ENCODE results near the gene NME7.

Gene NME7

GRCh38 chr1:169138866-169139670 lies 228.5 kb downstream of the NME7 start:
- FAIRE-seq = peak; percentile 48

DNA sequence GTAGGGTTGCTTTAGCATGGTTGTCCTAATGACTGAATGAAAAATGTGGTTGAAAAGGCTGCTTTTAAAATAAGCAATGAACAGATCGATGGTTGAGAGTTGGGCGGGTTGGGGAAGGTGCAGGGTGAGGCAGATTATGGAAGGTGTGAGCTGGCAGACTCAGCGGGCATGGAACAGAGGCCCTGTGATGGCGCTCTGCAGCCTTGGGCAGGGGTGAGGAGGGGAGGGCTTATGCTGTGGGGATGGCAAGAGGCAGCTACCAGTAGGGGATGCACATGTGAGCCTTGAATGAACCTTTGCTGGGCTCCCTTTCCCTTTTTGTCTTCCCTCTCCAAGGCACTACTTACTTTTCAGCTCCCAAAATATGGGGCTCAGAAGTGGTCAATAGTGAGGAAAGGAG lies 230.2 kb downstream of the NME7 start:
- FAIRE-seq (no peak), DNase-seq (ENCODE audit: insufficient read length, low spot score) (no peak)
- TF ChIP-seq POLR2A (IDR thresholded peaks at IDR 0.05; ENCODE audit: low read depth, low read length) = no peak
- TF ChIP-seq PAX5 (IDR thresholded peaks at IDR 0.05; ENCODE audit: insufficient read depth, low read length, severe bottlenecking) = no peak
- no peak for TF ChIP-seq SPI1 (IDR thresholded peaks at IDR 0.05; ENCODE audit: low read depth, low read length)
- no peak for TF ChIP-seq POLR2AphosphoS5 (IDR thresholded peaks at IDR 0.05; ENCODE audit: low read depth, low read length)

More at GRCh38 chr1:169138866-169139670, 228.5 kb downstream of the NME7 start:
- TF ChIP-seq POU2F2 (IDR thresholded peaks at IDR 0.05; ENCODE audit: low read depth, low read length) (no peak), TAF1 (IDR thresholded peaks at IDR 0.05; ENCODE audit: low read depth, low read length) (no peak), POLR2A (IDR thresholded peaks at IDR 0.05; ENCODE audit: low read depth, low read length) (no peak), SPI1 (IDR thresholded peaks at IDR 0.05; ENCODE audit: low read depth, low read length) (peak; percentile 3; the same call in 1 of the 2 replicates), PAX5 (IDR thresholded peaks at IDR 0.05; ENCODE audit: insufficient read depth, low read length, severe bottlenecking) (no peak)
- peak; percentile 33 for DNase-seq (ENCODE audit: insufficient read length, low spot score)

DNA sequence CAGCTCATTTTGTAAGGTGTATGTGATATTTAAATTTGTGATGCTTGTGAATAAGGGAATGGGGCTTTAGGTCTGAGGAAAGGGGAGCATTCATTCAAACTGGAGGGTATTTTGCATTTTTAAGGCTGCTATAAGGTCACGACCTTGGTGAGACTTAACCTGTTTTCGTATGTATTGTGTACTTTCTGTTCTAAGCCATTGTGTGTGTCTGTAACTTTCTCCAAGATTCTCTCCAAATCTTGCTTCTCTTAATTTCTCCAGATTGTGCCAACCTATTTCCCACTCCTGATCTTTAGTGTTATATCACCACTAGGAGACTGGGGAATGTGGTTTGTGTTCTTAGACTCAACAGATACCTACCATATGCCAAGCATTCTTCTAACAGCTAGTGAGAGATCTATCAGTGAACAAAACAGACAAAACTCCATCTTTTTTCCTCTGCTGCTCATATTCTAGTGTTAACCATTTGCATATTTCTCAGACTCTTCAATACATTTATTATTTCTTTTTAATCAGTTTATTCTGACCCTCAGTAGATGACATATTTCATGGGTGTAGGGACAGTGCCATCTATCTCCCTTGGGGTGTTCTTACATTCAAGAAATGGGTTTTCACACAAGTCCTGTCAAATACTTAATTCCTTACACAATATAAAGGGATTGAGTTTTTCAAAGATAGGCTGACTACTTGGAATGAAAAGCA lies 233.6 kb downstream of the NME7 start:
- TF ChIP-seq POU2F2 (IDR thresholded peaks at IDR 0.05; ENCODE audit: low read depth, low read length) (no peak), PAX5 (IDR thresholded peaks at IDR 0.05; ENCODE audit: insufficient read depth, low read length, severe bottlenecking) (no peak), SPI1 (IDR thresholded peaks at IDR 0.05; ENCODE audit: low read depth, low read length) (no peak), TAF1 (IDR thresholded peaks at IDR 0.05; ENCODE audit: low read depth, low read length) (no peak), POLR2AphosphoS5 (IDR thresholded peaks at IDR 0.05; ENCODE audit: low read depth, low read length) (no peak), POLR2A (IDR thresholded peaks at IDR 0.05; ENCODE audit: low read depth, low read length) (no peak)
- FAIRE-seq = peak; percentile 69
- no peak for DNase-seq (ENCODE audit: insufficient read length, low spot score)

GRCh38 chr1:169133228-169133576 lies 234.4 kb downstream of the NME7 start:
- DNase-seq (ENCODE audit: insufficient read length, low spot score) (no peak), FAIRE-seq (peak; percentile 5)
- TF ChIP-seq TAF1 (IDR thresholded peaks at IDR 0.05; ENCODE audit: low read depth, low read length) (no peak), POLR2AphosphoS5 (IDR thresholded peaks at IDR 0.05; ENCODE audit: low read depth, low read length) (no peak), POLR2A (IDR thresholded peaks at IDR 0.05; ENCODE audit: low read depth, low read length) (no peak), POU2F2 (IDR thresholded peaks at IDR 0.05; ENCODE audit: low read depth, low read length) (no peak), SPI1 (IDR thresholded peaks at IDR 0.05; ENCODE audit: low read depth, low read length) (no peak), PAX5 (IDR thresholded peaks at IDR 0.05; ENCODE audit: insufficient read depth, low read length, severe bottlenecking) (no peak)

DNA sequence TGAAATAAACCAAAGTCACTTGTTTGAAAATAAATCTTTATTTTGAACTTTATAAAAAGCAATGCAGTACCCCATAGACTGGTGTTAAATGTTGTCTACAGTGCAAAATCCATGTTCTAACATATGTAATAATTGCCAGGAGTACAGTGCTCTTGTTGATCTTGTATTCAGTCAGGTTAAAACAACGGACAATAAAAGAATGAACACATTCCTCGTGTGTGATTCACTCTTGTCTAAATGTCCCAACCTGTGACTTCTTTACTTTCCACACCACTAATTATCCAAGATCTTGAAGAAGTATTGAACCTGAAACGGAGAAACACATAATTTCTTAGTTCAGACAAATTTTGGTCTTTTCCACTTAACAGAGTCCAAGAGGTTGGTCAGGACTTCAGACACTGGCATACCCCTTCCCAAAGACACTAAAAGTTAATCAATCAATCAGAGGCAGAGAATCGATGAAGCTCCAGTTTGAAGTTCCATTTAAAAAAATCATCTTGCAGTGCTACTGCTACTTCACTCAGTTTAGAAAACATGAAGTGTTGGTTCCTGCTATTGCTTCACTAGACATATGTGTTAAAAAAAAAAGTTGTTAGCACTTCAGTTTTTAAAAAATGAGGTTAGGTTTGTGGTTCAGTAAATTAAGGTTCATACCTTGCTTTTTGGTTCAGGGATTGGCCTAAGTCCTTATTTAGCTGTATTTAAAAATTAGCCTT lies 234.9 kb downstream of the NME7 start:
- FAIRE-seq (no peak), DNase-seq (ENCODE audit: insufficient read length, low spot score) (no peak)
- TF ChIP-seq SPI1 (IDR thresholded peaks at IDR 0.05; ENCODE audit: low read depth, low read length) (no peak), POLR2AphosphoS5 (IDR thresholded peaks at IDR 0.05; ENCODE audit: low read depth, low read length) (no peak), POLR2A (IDR thresholded peaks at IDR 0.05; ENCODE audit: low read depth, low read length) (no peak), POU2F2 (IDR thresholded peaks at IDR 0.05; ENCODE audit: low read depth, low read length) (no peak), TAF1 (IDR thresholded peaks at IDR 0.05; ENCODE audit: low read depth, low read length) (no peak), PAX5 (IDR thresholded peaks at IDR 0.05; ENCODE audit: insufficient read depth, low read length, severe bottlenecking) (no peak)

- no peak for DNase-seq (ENCODE audit: insufficient read length, low spot score)
- FAIRE-seq = no peak
These were observed 236.9 kb downstream of the NME7 start for GRCh38 chr1:169130683-169131082.

DNA sequence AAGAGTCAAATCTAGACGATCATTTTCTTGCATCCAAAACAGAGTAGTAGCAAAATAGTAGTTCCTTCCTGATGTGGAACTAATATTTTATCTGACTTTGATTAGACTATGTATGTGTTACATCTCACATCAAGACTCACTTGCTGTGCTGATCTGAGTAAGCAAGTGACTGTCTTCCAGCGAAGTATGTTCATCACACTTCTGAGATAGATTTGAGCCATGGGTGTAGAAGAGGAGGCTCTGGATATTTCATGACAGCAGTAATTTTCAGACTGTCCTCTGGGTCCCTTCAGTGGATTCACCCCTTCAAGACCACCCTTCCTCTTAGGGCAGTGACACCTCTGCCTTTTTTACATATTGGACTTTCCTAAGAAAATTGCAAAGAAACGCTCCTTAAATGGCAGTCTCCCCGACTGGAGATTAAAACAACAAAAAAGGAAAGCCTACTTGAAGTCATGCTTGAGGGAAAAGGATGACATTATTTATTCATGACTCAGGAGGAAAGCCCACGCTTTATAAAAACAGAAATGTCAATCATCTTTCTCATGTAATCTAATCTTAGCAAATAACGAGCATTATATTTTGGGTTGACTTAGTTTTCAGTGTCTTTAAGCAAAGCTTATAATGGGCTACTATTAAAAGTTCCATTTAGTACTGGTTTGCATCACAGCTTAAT lies 238.3 kb downstream of the NME7 start:
- DNase-seq (ENCODE audit: insufficient read length, low spot score) (no peak), FAIRE-seq (no peak)
- TF ChIP-seq TAF1 (IDR thresholded peaks at IDR 0.05; ENCODE audit: low read depth, low read length) (no peak), POLR2A (IDR thresholded peaks at IDR 0.05; ENCODE audit: low read depth, low read length) (no peak), POU2F2 (IDR thresholded peaks at IDR 0.05; ENCODE audit: low read depth, low read length) (no peak), SPI1 (IDR thresholded peaks at IDR 0.05; ENCODE audit: low read depth, low read length) (no peak), PAX5 (IDR thresholded peaks at IDR 0.05; ENCODE audit: insufficient read depth, low read length, severe bottlenecking) (no peak), POLR2AphosphoS5 (IDR thresholded peaks at IDR 0.05; ENCODE audit: low read depth, low read length) (no peak)

More at GRCh38 chr1:169130683-169131082, 236.9 kb downstream of the NME7 start:
- no peak for TF ChIP-seq PAX5 (IDR thresholded peaks at IDR 0.05; ENCODE audit: insufficient read depth, low read length, severe bottlenecking)
- TF ChIP-seq POU2F2 (IDR thresholded peaks at IDR 0.05; ENCODE audit: low read depth, low read length) = no peak
- no peak for TF ChIP-seq POLR2A (IDR thresholded peaks at IDR 0.05; ENCODE audit: low read depth, low read length)
- TF ChIP-seq SPI1 (IDR thresholded peaks at IDR 0.05; ENCODE audit: low read depth, low read length) = no peak
- no peak for TF ChIP-seq POLR2AphosphoS5 (IDR thresholded peaks at IDR 0.05; ENCODE audit: low read depth, low read length)
- no peak for TF ChIP-seq TAF1 (IDR thresholded peaks at IDR 0.05; ENCODE audit: low read depth, low read length)

DNA sequence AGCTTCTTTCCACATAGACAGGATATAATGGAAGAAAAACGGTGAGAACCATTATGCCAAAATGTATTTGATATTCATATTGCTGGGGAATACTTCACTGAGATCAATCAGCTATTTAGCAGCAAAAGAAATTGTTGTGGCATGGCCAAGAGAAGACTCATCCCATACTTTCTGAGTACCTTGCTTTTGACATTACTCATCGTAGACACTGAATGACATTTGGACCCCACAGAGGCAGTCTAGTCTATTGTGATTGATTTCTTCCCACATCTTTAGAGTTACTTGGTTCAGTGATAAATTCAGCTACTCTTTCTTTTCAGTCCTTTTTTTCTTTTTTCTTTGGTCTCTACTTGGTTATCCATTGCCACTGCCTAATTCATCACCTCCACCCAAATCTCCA lies 239.0 kb downstream of the NME7 start:
- FAIRE-seq = no peak
- no peak for DNase-seq (ENCODE audit: insufficient read length, low spot score)
- no peak for TF ChIP-seq POLR2AphosphoS5 (IDR thresholded peaks at IDR 0.05; ENCODE audit: low read depth, low read length)
- TF ChIP-seq PAX5 (IDR thresholded peaks at IDR 0.05; ENCODE audit: insufficient read depth, low read length, severe bottlenecking) = no peak
- TF ChIP-seq POLR2A (IDR thresholded peaks at IDR 0.05; ENCODE audit: low read depth, low read length) = no peak
- TF ChIP-seq POU2F2 (IDR thresholded peaks at IDR 0.05; ENCODE audit: low read depth, low read length) = no peak
- no peak for TF ChIP-seq SPI1 (IDR thresholded peaks at IDR 0.05; ENCODE audit: low read depth, low read length)
